Body of pancreas (tissue), 4 donors: ENCODE results near the gene JMY. TPM values are rescaled to one million over a fixed set of nuclear protein-coding genes. Genes with fewer than 3 reads are reported as not detected.

Experiments used
- ATAC-seq: fragments of 150-250 bp; one replicate; pipeline ENCODE4 v1.9.1; 2016
- DNase-seq, 4 donors: peaks; one replicate each; pipeline ENCODE4 v3.0.0-alpha.2; 2019
- H3K27ac ChIP-seq, 4 donors: fragments of 200-600 bp; sonication (generic); 1 replicate in 3 of 4; 2 replicates in 1 of 4; pipeline versions ENCODE4 v1.5.1 to v1.6.1; 2016 to 2019; ENCODE audit warnings: mild to moderate bottlenecking in 1 of 4, mixed read lengths in 1 of 4, moderate library complexity in 1 of 4
- H3K27me3 ChIP-seq, 2 donors: fragments of 200-600 bp; sonication (generic); one replicate each; pipeline ENCODE4 v1.6.0; 2016; ENCODE audit warnings: mild to moderate bottlenecking in 1 of 2
- H3K36me3 ChIP-seq, 2 donors: fragments of 200-600 bp; sonication (generic); replicated peaks in 1 of 2; 2 replicates each; pipeline ENCODE4 v1.5.1; 2016; ENCODE audit warnings: low read depth in 2 of 2; ENCODE audit not compliant: insufficient read depth in 1 of 2
- H3K4me1 ChIP-seq: fragments of 200-600 bp; sonication (generic); one replicate; pipeline ENCODE4 v1.6.0; 2016
- H3K4me3 ChIP-seq, 2 donors: fragments of 200-600 bp; sonication (generic); 1 replicate in 1 of 2; 2 replicates in 1 of 2; pipeline ENCODE4 v1.5.1; 2016 to 2019
- H3K9me3 ChIP-seq, 3 donors: fragments of 200-600 bp; sonication (generic); 1 replicate in 2 of 3; 2 replicates in 1 of 3; pipeline ENCODE4 v1.5.1; 2016
- POLR2A ChIP-seq, 3 donors: fragments of 450-650 bp; IDR thresholded peaks; one replicate each; pipeline ENCODE4 v1.6.1; 2016; ENCODE audit warnings: antibody characterized with exemption in 3 of 3, mild to moderate bottlenecking in 2 of 3
- WGBS, 2 donors: methylation state at CpG; one replicate each; pipeline ENCODE4 v1.1.5; 2017; 5-methylcytosine and 5-hydroxymethylcytosine counted together
- intact Hi-C: fragments of 100-400 bp; cut with DNase I; formaldehyde crosslinking; loops from one replicate; pipeline ENCODE4 v1.15.1; 2023
- total RNA-seq, 2 donors: library from RNA; depleted of rRNA; stranded (reverse); fragments of >200 nt; gene quantifications; one replicate each; pipeline ENCODE4 v1.1.0, GENCODE V29; 2016
- TF ChIP-seq, protein P1 (sequence below), 7 experiments: fragments of 450-650 bp in 4 of 7; fragments of 200-600 bp in 3 of 7; sonication (generic) in 3 of 7; IDR thresholded peaks; one replicate each; pipeline ENCODE4 v1.5.1; 2016 to 2019; ENCODE audit warnings: antibody characterized with exemption in 7 of 7

Gene JMY
- total RNA-seq, 2 donors from 2014 or later, result 11.9 to 15.8 TPM

- ATAC-seq, result no peak
- whole genome bisulfite sequencing, 2 donors, result 95 to 97% methylated on average over 3 of the region's 3 CpGs
Measured at GRCh38 chr5:79318935-79319614, 83.1 kb downstream of the JMY start.

GRCh38 chr5:79329453-79329852, 93.5 kb downstream of the JMY start:
- ATAC-seq, result no peak
- Histone ChIP-seq H3K4me3 (no peak overlapping the region), H3K27ac (no peak overlapping the region), H3K27me3 (no peaks in the 10 kb centered on the region), H3K4me1 (no peaks in the 10 kb centered on the region), H3K36me3 (no peaks in the 10 kb centered on the region), H3K9me3 (no peaks in the 10 kb centered on the region)
- TF ChIP-seq, protein P1, sequence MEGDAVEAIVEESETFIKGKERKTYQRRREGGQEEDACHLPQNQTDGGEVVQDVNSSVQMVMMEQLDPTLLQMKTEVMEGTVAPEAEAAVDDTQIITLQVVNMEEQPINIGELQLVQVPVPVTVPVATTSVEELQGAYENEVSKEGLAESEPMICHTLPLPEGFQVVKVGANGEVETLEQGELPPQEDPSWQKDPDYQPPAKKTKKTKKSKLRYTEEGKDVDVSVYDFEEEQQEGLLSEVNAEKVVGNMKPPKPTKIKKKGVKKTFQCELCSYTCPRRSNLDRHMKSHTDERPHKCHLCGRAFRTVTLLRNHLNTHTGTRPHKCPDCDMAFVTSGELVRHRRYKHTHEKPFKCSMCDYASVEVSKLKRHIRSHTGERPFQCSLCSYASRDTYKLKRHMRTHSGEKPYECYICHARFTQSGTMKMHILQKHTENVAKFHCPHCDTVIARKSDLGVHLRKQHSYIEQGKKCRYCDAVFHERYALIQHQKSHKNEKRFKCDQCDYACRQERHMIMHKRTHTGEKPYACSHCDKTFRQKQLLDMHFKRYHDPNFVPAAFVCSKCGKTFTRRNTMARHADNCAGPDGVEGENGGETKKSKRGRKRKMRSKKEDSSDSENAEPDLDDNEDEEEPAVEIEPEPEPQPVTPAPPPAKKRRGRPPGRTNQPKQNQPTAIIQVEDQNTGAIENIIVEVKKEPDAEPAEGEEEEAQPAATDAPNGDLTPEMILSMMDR (IDR thresholded peaks at IDR 0.05), result no peak
- TF ChIP-seq POLR2A (IDR thresholded peaks at IDR 0.05), result no peak
- WGBS, 2 donors, result 79 to 89% methylated on average over 4 of the region's 4 CpGs
- DNase-seq, result no peak
- intact Hi-C loops, result no loop called here

More at GRCh38 chr5:79318935-79319614, 83.1 kb downstream of the JMY start:
- no peaks in the 10 kb centered on the region for H3K9me3 ChIP-seq
- no peaks in the 10 kb centered on the region for H3K27me3 ChIP-seq
- no peak for DNase-seq
- no peak overlapping the region for H3K4me3 ChIP-seq
- intact Hi-C loops, result loop anchor here (10.0 kb wide), 1 partner anchor 846 kb away; no protein-coding TSS in a partner anchor
- no peak overlapping the region for H3K27ac ChIP-seq
- TF ChIP-seq, protein P1 (IDR thresholded peaks at IDR 0.05), result no peak
- no peak for TF ChIP-seq POLR2A (IDR thresholded peaks at IDR 0.05)
- H3K4me1 ChIP-seq, result no peaks in the 10 kb centered on the region
- peaks cover 0 to 12% of the 10 kb centered on the region in 2 donors for H3K36me3 ChIP-seq

GRCh38 chr5:79330071-79330470, 94.1 kb downstream of the JMY start:
- DNase-seq, result no peak
- Histone ChIP-seq H3K4me3 (no peak overlapping the region), H3K27me3 (no peaks in the 10 kb centered on the region), H3K4me1 (no peaks in the 10 kb centered on the region), H3K27ac (no peak overlapping the region), H3K36me3 (no peaks in the 10 kb centered on the region), H3K9me3 (no peaks in the 10 kb centered on the region)
- TF ChIP-seq POLR2A (IDR thresholded peaks at IDR 0.05), result no peak
- TF ChIP-seq, protein P1 (IDR thresholded peaks at IDR 0.05), result no peak
- intact Hi-C loops, result no loop called here
- WGBS, 2 donors, result 73 to 75% methylated on average over 5 of the region's 5 CpGs
- ATAC-seq, result no peak

DNA sequence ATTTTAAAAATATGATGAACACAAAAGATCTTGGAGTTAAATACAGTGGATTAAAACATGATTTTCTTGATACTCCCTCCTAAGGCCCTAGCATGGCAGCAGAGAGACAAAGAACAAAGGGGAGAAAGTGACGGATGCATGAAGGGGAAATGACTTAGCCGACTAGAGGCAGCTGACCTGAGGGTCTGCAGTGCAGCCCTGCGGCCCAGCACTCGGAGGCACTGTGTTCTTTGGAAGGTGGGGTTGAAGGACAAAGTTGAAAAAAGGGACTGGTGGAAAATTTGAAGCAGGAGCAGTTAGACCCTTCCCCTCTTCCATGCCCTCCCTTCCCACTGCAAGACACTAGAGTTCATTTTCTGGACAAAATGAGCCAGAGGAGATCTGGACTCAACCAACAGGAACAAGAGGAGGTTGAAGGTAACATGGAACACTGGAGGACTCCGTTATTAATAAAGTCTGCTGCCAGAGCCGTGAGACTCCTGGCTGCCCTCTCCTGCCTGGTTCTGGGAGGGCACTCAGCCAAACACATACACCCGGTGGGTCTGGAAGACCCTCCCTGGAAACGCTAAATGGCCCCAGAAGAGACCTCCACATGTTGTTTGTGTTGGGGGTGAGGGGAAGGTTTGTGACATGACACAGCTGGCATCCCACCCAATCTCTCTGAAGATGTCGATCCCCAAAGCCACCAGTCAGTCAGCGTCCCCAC, 98.1 kb downstream of the JMY start:
- intact Hi-C loops, result no loop called here
- Histone ChIP-seq H3K27ac (no peak overlapping the region), H3K4me1 (no peaks in the 10 kb centered on the region), H3K36me3 (no peaks in the 10 kb centered on the region), H3K9me3 (no peaks in the 10 kb centered on the region), H3K4me3 (no peak overlapping the region), H3K27me3 (no peaks in the 10 kb centered on the region)
- 75 to 86% methylated on average over 6 to 10 of the region's 10 CpGs for WGBS, 2 donors
- no peak for DNase-seq
- ATAC-seq, result no peak
- TF ChIP-seq, protein P1 (IDR thresholded peaks at IDR 0.05), result no peak
